Mesendoderm (in vitro differentiated cells): ENCODE results near the gene NFAM1.

Experiments
- DNase-seq: peaks from one replicate; pipeline ENCODE4 v3.0.0; 2013
- H2AK5ac ChIP-seq: 2 replicates; pipeline ENCODE4 v1.6.1; 2013; ENCODE audit warnings: low read length, inconsistent platforms
- H2BK120ac ChIP-seq: 2 replicates; pipeline ENCODE4 v1.6.1; 2013; ENCODE audit warnings: low read depth, mild to moderate bottlenecking, low read length, moderate library complexity, mixed read lengths
- H2BK15ac ChIP-seq: replicated peaks from 2 replicates; pipeline ENCODE4 v1.6.1; 2013; ENCODE audit warnings: low read depth, mild to moderate bottlenecking, moderate library complexity
- H2BK5ac ChIP-seq: 2 replicates; pipeline ENCODE4 v1.6.1; 2013; ENCODE audit warnings: low read length, inconsistent platforms
- H3K18ac ChIP-seq: 2 replicates; pipeline ENCODE4 v1.6.1; 2013; ENCODE audit warnings: mild to moderate bottlenecking, low read length, mixed read lengths
- H3K23ac ChIP-seq: one replicate; pipeline ENCODE4 v1.6.1; 2013; ENCODE audit warnings: low read length
- H3K27ac ChIP-seq: 2 replicates; pipeline ENCODE4 v1.5.1; 2013; ENCODE audit warnings: low read depth, mild to moderate bottlenecking, inconsistent platforms, low read length, moderate library complexity
- H3K27me3 ChIP-seq: 2 replicates; pipeline ENCODE4 v1.6.1; 2013; ENCODE audit warnings: low read length, control low read depth, mild to moderate bottlenecking, inconsistent platforms; ENCODE audit not compliant: insufficient read depth, poor library complexity
- H3K36me3 ChIP-seq: 2 replicates; pipeline ENCODE4 v1.6.1; 2013; ENCODE audit warnings: low read length, inconsistent platforms; ENCODE audit not compliant: control insufficient read depth, insufficient read depth
- H3K4ac ChIP-seq: one replicate; pipeline ENCODE4 v1.6.1; 2013; ENCODE audit warnings: low read depth, mild to moderate bottlenecking, low read length, moderate library complexity
- H3K4me1 ChIP-seq: 2 replicates; pipeline ENCODE4 v1.6.1; 2013; ENCODE audit warnings: low read depth, low read length, inconsistent platforms; ENCODE audit not compliant: control insufficient read depth
- H3K4me2 ChIP-seq: 2 replicates; pipeline ENCODE4 v1.6.1; 2013; ENCODE audit warnings: low read length
- H3K4me3 ChIP-seq: 2 replicates; pipeline ENCODE4 v1.5.1; 2013; ENCODE audit warnings: mild to moderate bottlenecking, low read length
- H3K56ac ChIP-seq: one replicate; pipeline ENCODE4 v1.6.1; 2013; ENCODE audit warnings: low read length
- H3K79me1 ChIP-seq: 2 replicates; pipeline ENCODE4 v1.6.1; 2013; ENCODE audit warnings: low read length, inconsistent platforms
- H3K79me2 ChIP-seq: 2 replicates; pipeline ENCODE4 v1.6.1; 2013; ENCODE audit warnings: mild to moderate bottlenecking, low read length; ENCODE audit not compliant: control insufficient read depth, insufficient read depth
- H3K9ac ChIP-seq: 2 replicates; pipeline ENCODE4 v1.6.1; 2013; ENCODE audit warnings: low read length, inconsistent platforms
- H4K5ac ChIP-seq: one replicate; pipeline ENCODE4 v1.6.1; 2013; ENCODE audit warnings: low read length
- H4K8ac ChIP-seq: one replicate; pipeline ENCODE4 v1.6.1; 2013; ENCODE audit warnings: low read depth, mild to moderate bottlenecking, control low read depth, low read length, moderate library complexity
- WGBS: extraction: QIAGEN DNeasy Blood & Tissue Kit; methylation state at CpG from one replicate; pipeline ENCODE4 v1.1.7; 2013; ENCODE audit warnings: low lambda C conversion rate, missing lambda C conversion rate; ENCODE audit not compliant: insufficient coverage; ENCODE audit errors: extremely low coverage; 5-methylcytosine and 5-hydroxymethylcytosine counted together

NFAM1 gene

GRCh38 chr22:42388130-42388797 lies 43.9 kb downstream of the NFAM1 start:
- no peak overlapping the region for H2BK120ac ChIP-seq
- peak; percentile 59 for DNase-seq
- no peaks in the 10 kb centered on the region for H3K4me1 ChIP-seq
- no peak overlapping the region for H3K23ac ChIP-seq
- no peaks in the 10 kb centered on the region for H3K79me1 ChIP-seq
- no peak overlapping the region for H2AK5ac ChIP-seq
- no peak overlapping the region for H2BK15ac ChIP-seq
- no peaks in the 10 kb centered on the region for H3K36me3 ChIP-seq
- H2BK5ac ChIP-seq = no peak overlapping the region
- no peak overlapping the region for H3K4ac ChIP-seq
- no peak overlapping the region for H4K5ac ChIP-seq
- H4K8ac ChIP-seq = no peak overlapping the region
- no peak overlapping the region for H3K4me2 ChIP-seq
- no CpG with 5 or more reads among the region's 15 CpGs for WGBS
- no peak overlapping the region for H3K9ac ChIP-seq
- no peaks in the 10 kb centered on the region for H3K27me3 ChIP-seq
- H3K56ac ChIP-seq = no peak overlapping the region
- no peaks in the 10 kb centered on the region for H3K79me2 ChIP-seq
- no peak overlapping the region for H3K27ac ChIP-seq
- H3K4me3 ChIP-seq = no peak overlapping the region
- no peak overlapping the region for H3K18ac ChIP-seq

GRCh38 chr22:42387631-42388030 lies 44.6 kb downstream of the NFAM1 start:
- no peak overlapping the region for H3K9ac ChIP-seq
- H3K4ac ChIP-seq = no peak overlapping the region
- no peak overlapping the region for H3K56ac ChIP-seq
- WGBS = no CpG with 5 or more reads among the region's 6 CpGs
- no peak overlapping the region for H2BK5ac ChIP-seq
- H3K4me1 ChIP-seq = no peaks in the 10 kb centered on the region
- H4K5ac ChIP-seq = no peak overlapping the region
- H3K23ac ChIP-seq = no peak overlapping the region
- H2BK15ac ChIP-seq = no peak overlapping the region
- no peak overlapping the region for H4K8ac ChIP-seq
- no peak overlapping the region for H2AK5ac ChIP-seq
- no peaks in the 10 kb centered on the region for H3K79me1 ChIP-seq
- H3K27ac ChIP-seq = no peak overlapping the region
- H3K4me2 ChIP-seq = no peak overlapping the region
- no peaks in the 10 kb centered on the region for H3K79me2 ChIP-seq
- H2BK120ac ChIP-seq = no peak overlapping the region
- no peak overlapping the region for H3K4me3 ChIP-seq
- H3K18ac ChIP-seq = no peak overlapping the region
- H3K27me3 ChIP-seq = no peaks in the 10 kb centered on the region
- no peaks in the 10 kb centered on the region for H3K36me3 ChIP-seq
- DNase-seq = no peak

- Histone ChIP-seq H3K27ac (no peak overlapping the region), H2BK5ac (no peak overlapping the region), H3K56ac (no peak overlapping the region), H3K27me3 (no peaks in the 10 kb centered on the region), H3K18ac (no peak overlapping the region), H3K23ac (no peak overlapping the region), H3K4me3 (no peak overlapping the region), H3K79me2 (no peaks in the 10 kb centered on the region), H2BK15ac (no peak overlapping the region), H3K79me1 (no peaks in the 10 kb centered on the region), H3K4me1 (peaks cover 6% of the 10 kb centered on the region), H2BK120ac (no peak overlapping the region), H4K8ac (no peak overlapping the region), H3K4ac (no peak overlapping the region), H4K5ac (no peak overlapping the region), H2AK5ac (no peak overlapping the region), H3K4me2 (no peak overlapping the region), H3K9ac (no peak overlapping the region), H3K36me3 (no peaks in the 10 kb centered on the region)
- DNase-seq = no peak
- no CpG with 5 or more reads among the region's 8 CpGs for WGBS
Measured at GRCh38 chr22:42385696-42386095, 46.5 kb downstream of the NFAM1 start.

- Histone ChIP-seq H3K4ac (no peak overlapping the region), H4K8ac (no peak overlapping the region), H3K79me1 (no peaks in the 10 kb centered on the region), H3K9ac (no peak overlapping the region), H3K4me1 (peaks cover 6% of the 10 kb centered on the region), H2BK120ac (no peak overlapping the region), H3K23ac (no peak overlapping the region), H3K79me2 (no peaks in the 10 kb centered on the region), H2AK5ac (no peak overlapping the region), H3K27ac (no peak overlapping the region), H2BK15ac (no peak overlapping the region), H3K36me3 (no peaks in the 10 kb centered on the region), H2BK5ac (no peak overlapping the region), H3K56ac (no peak overlapping the region), H3K4me2 (no peak overlapping the region), H4K5ac (no peak overlapping the region), H3K18ac (no peak overlapping the region), H3K27me3 (no peaks in the 10 kb centered on the region), H3K4me3 (no peak overlapping the region)
- no CpG with 5 or more reads among the region's 5 CpGs for whole genome bisulfite sequencing
- DNase-seq = no peak
Measured at GRCh38 chr22:42384506-42384905, 47.7 kb downstream of the NFAM1 start.

- Histone ChIP-seq H2AK5ac (no peak overlapping the region), H3K27ac (no peak overlapping the region), H3K9ac (no peak overlapping the region), H3K79me2 (no peaks in the 10 kb centered on the region), H3K79me1 (no peaks in the 10 kb centered on the region), H3K56ac (no peak overlapping the region), H3K4ac (no peak overlapping the region), H3K27me3 (no peaks in the 10 kb centered on the region), H3K23ac (no peak overlapping the region), H3K4me1 (peaks cover 6% of the 10 kb centered on the region), H3K18ac (no peak overlapping the region), H2BK15ac (no peak overlapping the region), H3K4me3 (no peak overlapping the region), H4K5ac (no peak overlapping the region), H2BK120ac (no peak overlapping the region), H4K8ac (no peak overlapping the region), H3K4me2 (no peak overlapping the region), H2BK5ac (no peak overlapping the region), H3K36me3 (no peaks in the 10 kb centered on the region)
- WGBS = no CpG with 5 or more reads among the region's 7 CpGs
- DNase-seq = no peak
Measured at GRCh38 chr22:42383851-42384417, 48.3 kb downstream of the NFAM1 start.

GRCh38 chr22:42383287-42383686 lies 48.9 kb downstream of the NFAM1 start:
- H3K79me2 ChIP-seq = no peaks in the 10 kb centered on the region
- no peaks in the 10 kb centered on the region for H3K36me3 ChIP-seq
- H3K9ac ChIP-seq = no peak overlapping the region
- no peak for DNase-seq
- H4K8ac ChIP-seq = no peak overlapping the region
- no peak overlapping the region for H2BK5ac ChIP-seq
- H3K27ac ChIP-seq = no peak overlapping the region
- no peak overlapping the region for H4K5ac ChIP-seq
- WGBS = no CpG with 5 or more reads among the region's 5 CpGs
- no peak overlapping the region for H3K4me2 ChIP-seq
- no peak overlapping the region for H3K4ac ChIP-seq
- H2BK120ac ChIP-seq = no peak overlapping the region
- no peaks in the 10 kb centered on the region for H3K79me1 ChIP-seq
- H3K18ac ChIP-seq = no peak overlapping the region
- H3K4me1 ChIP-seq = peaks cover 6% of the 10 kb centered on the region
- H2BK15ac ChIP-seq = no peak overlapping the region
- no peak overlapping the region for H2AK5ac ChIP-seq
- no peak overlapping the region for H3K56ac ChIP-seq
- H3K23ac ChIP-seq = no peak overlapping the region
- no peak overlapping the region for H3K4me3 ChIP-seq
- no peaks in the 10 kb centered on the region for H3K27me3 ChIP-seq
